Thyroid gland (tissue), 4 donors: ENCODE measurements around the gene CPNE4. TPM values are rescaled to one million over a fixed set of nuclear protein-coding genes. Genes with fewer than 3 reads are reported as not detected.

Experiments used
- DNase-seq, 2 donors: peaks; one replicate each; pipeline ENCODE4 v3.0.0-alpha.2; 2019
- H3K27ac ChIP-seq, 3 donors: fragments of 200-600 bp; sonication (generic); 1 replicate in 2 of 3; 2 replicates in 1 of 3; pipeline ENCODE4 v1.5.1; 2016 to 2019; ENCODE audit warnings: mild to moderate bottlenecking in 1 of 3, moderate library complexity in 1 of 3
- H3K27me3 ChIP-seq: fragments of 200-600 bp; sonication (generic); one replicate; pipeline ENCODE4 v1.5.1; 2019
- H3K36me3 ChIP-seq, 2 donors: fragments of 200-600 bp; sonication (generic); one replicate each; pipeline ENCODE4 v1.5.1; 2016 to 2019
- H3K4me1 ChIP-seq, 2 donors: fragments of 200-600 bp; sonication (generic); one replicate each; pipeline ENCODE4 v1.5.1; 2017 to 2019
- H3K4me3 ChIP-seq, 3 donors: fragments of 200-600 bp; sonication (generic); replicated peaks in 1 of 3; 1 replicate in 2 of 3; 2 replicates in 1 of 3; pipeline ENCODE4 v1.5.1; 2016; ENCODE audit warnings: mild to moderate bottlenecking in 1 of 3
- H3K9me3 ChIP-seq: fragments of 200-600 bp; sonication (generic); one replicate; pipeline ENCODE4 v1.5.1; 2017
- POLR2A ChIP-seq, 2 donors: fragments of 450-650 bp; IDR thresholded peaks; one replicate each; pipeline ENCODE4 v1.6.1; 2017; ENCODE audit warnings: antibody characterized with exemption in 2 of 2, mild to moderate bottlenecking in 2 of 2, moderate library complexity in 1 of 2
- WGBS, 2 donors: methylation state at CpG; one replicate each; pipeline ENCODE4 v1.1.5; 2017; 5-methylcytosine and 5-hydroxymethylcytosine counted together
- intact Hi-C: fragments of 100-400 bp; cut with DNase I; formaldehyde crosslinking; loops from one replicate; pipeline ENCODE4 v1.15.1; 2023
- total RNA-seq, 4 donors: library from RNA; depleted of rRNA; stranded (reverse); fragments of >200 nt; gene quantifications; one replicate each; pipeline ENCODE4 v1.2.3, GENCODE V29; 2016
- TF ChIP-seq, protein P1 (sequence below), 6 experiments: fragments of 200-600 bp in 3 of 6; fragments of 450-650 bp in 3 of 6; sonication (generic) in 3 of 6; IDR thresholded peaks; one replicate each; pipeline ENCODE4 v1.5.1; 2016 to 2019; ENCODE audit warnings: antibody characterized with exemption in 6 of 6, mild to moderate bottlenecking in 2 of 6, inconsistent platforms in 1 of 6, moderate library complexity in 1 of 6

Gene CPNE4
- total RNA-seq: not detected

DNA sequence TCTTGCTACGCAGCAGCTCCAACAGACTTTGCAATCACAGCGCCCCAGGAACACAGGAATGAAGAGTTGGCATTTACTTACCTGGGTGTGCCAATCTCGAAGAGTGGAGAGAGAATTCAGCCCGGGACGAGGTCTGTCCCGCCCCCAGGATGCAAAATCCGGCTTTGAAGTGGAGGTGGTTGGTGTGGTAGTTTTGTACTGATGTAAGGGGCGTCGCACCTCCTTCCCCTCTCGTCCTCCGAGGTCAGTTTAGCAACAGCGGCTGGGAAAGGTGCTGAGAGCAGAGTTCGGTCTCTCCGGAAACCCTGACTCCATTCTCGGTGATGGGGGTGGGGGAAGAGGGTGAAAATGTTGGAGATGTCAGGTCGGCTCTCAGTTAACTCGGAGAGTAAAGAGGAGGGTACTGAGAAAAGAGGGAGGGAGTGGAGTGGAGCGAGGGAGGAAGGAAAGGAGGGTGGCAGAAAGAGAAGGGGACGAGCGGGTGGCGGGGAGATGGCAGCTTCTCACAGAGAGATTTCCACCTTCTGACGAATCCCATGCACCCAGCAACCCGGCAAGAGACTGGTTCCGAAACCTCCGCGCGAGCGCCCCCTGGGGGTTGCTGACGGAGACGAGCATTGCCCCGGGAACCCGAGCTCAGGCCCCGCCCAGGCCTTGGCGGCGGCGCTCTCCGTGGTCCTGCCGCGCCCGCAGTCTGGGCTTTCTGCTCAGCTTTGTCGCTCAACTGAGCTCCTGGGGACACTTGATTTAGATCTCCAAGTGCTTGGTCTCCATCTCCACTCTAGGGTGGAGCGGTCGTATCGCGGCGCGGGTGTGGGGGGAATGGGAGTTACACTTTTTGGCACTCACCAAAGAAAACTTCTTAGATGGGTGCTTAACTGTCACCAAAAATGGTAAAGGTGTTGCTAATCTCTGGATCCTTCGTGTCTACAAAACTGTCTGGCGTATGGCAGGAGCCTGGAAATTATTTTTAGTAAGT, at the start of gene CPNE4:
CPNE4 (minus strand) TSS at position 529 of the 979 bp plus-strand sequence.
- H3K4me3 ChIP-seq: no peak within 1 kb of the TSS
- H3K4me1 ChIP-seq: no peaks in the 10 kb centered on the region
- TF ChIP-seq, protein P1, sequence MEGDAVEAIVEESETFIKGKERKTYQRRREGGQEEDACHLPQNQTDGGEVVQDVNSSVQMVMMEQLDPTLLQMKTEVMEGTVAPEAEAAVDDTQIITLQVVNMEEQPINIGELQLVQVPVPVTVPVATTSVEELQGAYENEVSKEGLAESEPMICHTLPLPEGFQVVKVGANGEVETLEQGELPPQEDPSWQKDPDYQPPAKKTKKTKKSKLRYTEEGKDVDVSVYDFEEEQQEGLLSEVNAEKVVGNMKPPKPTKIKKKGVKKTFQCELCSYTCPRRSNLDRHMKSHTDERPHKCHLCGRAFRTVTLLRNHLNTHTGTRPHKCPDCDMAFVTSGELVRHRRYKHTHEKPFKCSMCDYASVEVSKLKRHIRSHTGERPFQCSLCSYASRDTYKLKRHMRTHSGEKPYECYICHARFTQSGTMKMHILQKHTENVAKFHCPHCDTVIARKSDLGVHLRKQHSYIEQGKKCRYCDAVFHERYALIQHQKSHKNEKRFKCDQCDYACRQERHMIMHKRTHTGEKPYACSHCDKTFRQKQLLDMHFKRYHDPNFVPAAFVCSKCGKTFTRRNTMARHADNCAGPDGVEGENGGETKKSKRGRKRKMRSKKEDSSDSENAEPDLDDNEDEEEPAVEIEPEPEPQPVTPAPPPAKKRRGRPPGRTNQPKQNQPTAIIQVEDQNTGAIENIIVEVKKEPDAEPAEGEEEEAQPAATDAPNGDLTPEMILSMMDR (IDR thresholded peaks at IDR 0.05): peak in 5 of 6 experiments; percentile 51 to 78 (median 67)
- no peak for TF ChIP-seq POLR2A (IDR thresholded peaks at IDR 0.05)
- no peak within 1 kb of the TSS for H3K27ac ChIP-seq
- DNase-seq: peak; percentile 81 to 89
- no peaks in the 10 kb centered on the region for H3K27me3 ChIP-seq
- no peaks in the 10 kb centered on the region for H3K36me3 ChIP-seq
- no peaks in the 10 kb centered on the region for H3K9me3 ChIP-seq
- 7 to 8% methylated on average over 38 to 45 of the region's 49 CpGs for WGBS, 2 donors
- intact Hi-C loops: loop anchor here (10.0 kb wide), 1 partner anchor 310 kb away; no protein-coding TSS in a partner anchor

DNA sequence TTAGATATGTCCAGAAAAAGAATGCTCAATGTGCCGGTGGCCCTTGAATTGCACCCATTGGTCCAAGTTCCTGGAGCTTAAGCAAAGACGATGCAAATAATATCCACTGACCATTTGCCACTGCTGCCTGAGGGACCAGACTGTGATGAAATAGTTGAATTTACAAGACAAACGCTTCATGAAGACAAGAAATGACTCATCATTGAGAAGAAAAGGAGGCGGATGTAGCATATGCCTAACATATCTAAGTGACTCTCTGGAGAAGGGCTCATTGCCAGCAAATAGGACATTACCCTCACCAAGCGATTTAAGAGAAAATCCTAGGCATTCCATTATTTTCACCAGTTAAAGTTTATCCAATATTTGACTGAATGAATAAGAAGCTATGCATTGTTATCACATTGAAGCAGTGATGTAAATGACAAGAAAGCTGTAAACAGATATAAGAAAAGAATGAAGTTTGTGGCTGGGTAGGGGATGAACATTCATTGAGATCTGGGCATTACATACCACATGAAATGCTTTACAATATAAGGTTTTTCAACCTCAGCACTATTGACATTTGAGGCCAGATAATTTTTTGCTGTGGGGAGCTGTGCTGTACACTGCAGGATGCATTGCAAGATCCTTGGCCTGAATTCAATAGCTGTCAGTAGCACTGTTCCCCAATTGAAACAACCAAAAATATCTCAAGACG, 48.9 kb upstream of the CPNE4 start:
- no peak for TF ChIP-seq POLR2A (IDR thresholded peaks at IDR 0.05)
- TF ChIP-seq, protein P1 (IDR thresholded peaks at IDR 0.05): no peak
- Histone ChIP-seq H3K27ac (no peak overlapping the region), H3K4me3 (no peak overlapping the region), H3K9me3 (no peaks in the 10 kb centered on the region), H3K4me1 (no peaks in the 10 kb centered on the region), H3K27me3 (no peaks in the 10 kb centered on the region), H3K36me3 (no peaks in the 10 kb centered on the region)
- 69 to 79% methylated on average over 6 of the region's 6 CpGs for WGBS, 2 donors
- intact Hi-C loops: no loop called here
- no peak for DNase-seq

DNA sequence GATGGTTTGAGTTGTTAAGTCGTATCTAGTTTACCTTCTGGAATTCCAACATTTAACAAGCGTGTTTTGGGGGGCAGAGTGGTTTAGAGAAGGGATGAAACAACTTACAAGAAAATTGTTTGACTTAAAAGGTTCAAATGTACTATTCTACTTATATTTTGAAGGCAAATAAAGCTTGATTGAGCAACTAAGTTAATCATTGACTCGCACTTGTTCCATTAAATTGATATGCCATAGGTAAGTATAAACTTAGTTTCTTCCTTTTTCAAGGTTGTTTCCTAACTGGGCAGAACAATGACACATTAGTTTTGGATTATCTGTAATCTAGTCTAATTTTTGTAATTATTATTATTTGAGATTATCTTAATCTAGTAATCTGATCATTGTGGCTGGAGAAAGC, 48.3 kb upstream of the CPNE4 start:
- Histone ChIP-seq H3K4me3 (no peak overlapping the region), H3K4me1 (no peaks in the 10 kb centered on the region), H3K9me3 (no peaks in the 10 kb centered on the region), H3K27ac (no peak overlapping the region), H3K36me3 (no peaks in the 10 kb centered on the region), H3K27me3 (no peaks in the 10 kb centered on the region)
- TF ChIP-seq POLR2A (IDR thresholded peaks at IDR 0.05): no peak
- TF ChIP-seq, protein P1 (IDR thresholded peaks at IDR 0.05): no peak
- DNase-seq: no peak
- intact Hi-C loops: no loop called here
- 81 to 82% methylated on average over 3 of the region's 3 CpGs for WGBS, 2 donors

DNA sequence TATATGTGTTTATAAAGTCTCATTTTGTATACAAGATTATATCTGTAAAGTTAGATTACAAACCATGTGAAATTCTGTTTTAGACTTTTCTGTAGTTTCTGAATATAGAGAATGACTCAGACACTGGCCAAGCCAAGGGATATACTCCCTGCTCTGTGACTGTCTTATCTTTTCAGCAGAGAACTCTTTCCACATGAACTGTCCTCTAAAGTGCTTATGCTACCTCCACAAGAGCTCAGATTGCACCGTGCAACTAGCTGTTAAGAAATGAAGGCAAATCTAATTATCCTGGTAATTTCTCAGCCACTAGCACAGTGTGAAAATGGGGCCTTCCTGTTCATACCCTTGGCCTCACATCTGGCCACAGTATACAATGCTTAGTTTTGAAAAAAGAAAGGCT, 44.3 kb upstream of the CPNE4 start:
- Histone ChIP-seq H3K4me1 (no peaks in the 10 kb centered on the region), H3K36me3 (no peaks in the 10 kb centered on the region), H3K9me3 (no peaks in the 10 kb centered on the region), H3K27me3 (no peaks in the 10 kb centered on the region), H3K4me3 (no peak overlapping the region), H3K27ac (no peak overlapping the region)
- 34 to 39% methylated on average over 1 of the region's 1 CpG for WGBS, 2 donors
- no peak for TF ChIP-seq POLR2A (IDR thresholded peaks at IDR 0.05)
- TF ChIP-seq, protein P1 (IDR thresholded peaks at IDR 0.05): no peak
- no peak for DNase-seq
- intact Hi-C loops: no loop called here

DNA sequence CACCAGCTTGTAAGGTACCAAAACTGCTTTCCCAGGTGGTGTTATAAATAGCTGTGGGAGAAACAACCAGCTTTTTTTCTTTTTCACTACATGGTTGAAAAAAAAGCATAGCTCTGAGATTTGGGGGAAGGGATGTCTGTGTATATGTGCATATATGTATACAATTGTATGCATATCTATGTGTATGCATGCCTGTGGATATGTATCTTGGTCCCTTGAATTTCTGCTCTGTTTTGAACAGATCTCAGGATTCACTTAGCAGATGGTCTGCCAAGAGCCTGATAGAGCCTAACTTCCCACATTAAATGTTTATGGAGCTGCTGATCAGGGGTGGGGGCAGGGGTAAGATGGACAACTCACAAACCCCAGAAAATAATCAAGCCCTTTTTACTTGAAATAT, 39.0 kb upstream of the CPNE4 start:
- Histone ChIP-seq H3K27me3 (no peaks in the 10 kb centered on the region), H3K4me1 (no peaks in the 10 kb centered on the region), H3K9me3 (no peaks in the 10 kb centered on the region), H3K4me3 (no peak overlapping the region), H3K27ac (no peak overlapping the region), H3K36me3 (no peaks in the 10 kb centered on the region)
- intact Hi-C loops: no loop called here
- DNase-seq: no peak
- TF ChIP-seq, protein P1 (IDR thresholded peaks at IDR 0.05): no peak
- TF ChIP-seq POLR2A (IDR thresholded peaks at IDR 0.05): no peak
